Measurements from ENCODE around the gene ARHGAP9.

ARHGAP9 gene

DNA sequence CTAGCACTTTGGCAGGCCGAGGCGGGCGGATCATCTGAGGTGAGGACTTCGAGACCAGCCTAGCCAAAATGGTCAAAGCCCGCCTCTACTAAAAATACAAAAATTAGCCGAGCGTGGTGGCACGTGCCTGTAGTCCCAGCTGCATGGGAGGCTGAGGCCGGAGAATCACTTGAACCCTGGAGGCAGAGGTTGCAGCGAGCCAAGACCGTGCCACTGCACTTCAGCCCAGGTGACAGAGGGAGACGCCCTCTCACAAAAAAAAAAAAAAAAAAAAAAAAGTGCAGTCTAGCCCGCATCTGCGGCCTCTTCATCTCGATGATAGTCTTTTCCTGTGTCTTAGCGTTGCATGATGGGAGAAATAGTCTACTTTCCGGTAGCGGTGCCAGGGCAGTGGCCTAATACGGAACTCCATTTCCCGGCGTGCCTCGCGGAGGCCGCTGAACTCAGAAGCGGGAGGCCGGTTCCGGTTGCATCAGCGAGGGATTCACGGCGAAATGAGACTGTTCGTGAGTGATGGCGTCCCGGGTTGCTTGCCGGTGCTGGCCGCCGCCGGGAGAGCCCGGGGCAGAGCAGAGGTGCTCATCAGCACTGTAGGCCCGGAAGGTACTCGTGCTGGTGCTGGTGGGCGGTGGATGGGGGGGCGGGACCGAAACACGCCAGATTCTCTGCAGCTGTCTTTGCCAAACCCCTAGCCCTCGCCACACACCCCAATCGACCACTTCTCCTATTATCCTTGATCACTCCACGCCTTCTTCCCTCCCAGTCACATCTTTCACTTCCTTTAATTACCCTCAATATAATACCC is 8.1 kb upstream of the ARHGAP9 start, which contains the start of gene MARS1:
TSS of gene MARS1 (plus strand) at position 472 of the 805 bp plus-strand sequence. CDS start at position 495, 23 bp downstream.
- Histone ChIP-seq H3K4me1 (ENCODE audit: control insufficient read depth, insufficient read depth, low read length) (peaks cover 20% of the 10 kb centered on the region), H3K4me3 (ENCODE audit: low read length) (peak within 1 kb of the TSS; percentile 93), H3K27me3 (ENCODE audit: control insufficient read depth, insufficient read depth, low read length) (no peaks in the 10 kb centered on the region), H3K9me3 (replicated peaks; ENCODE audit: low read length) (no peaks in the 10 kb centered on the region), H3K4me2 (ENCODE audit: low read length) (peak within 1 kb of the TSS; percentile 94), H3K9ac (ENCODE audit: low read depth, low read length) (peak within 1 kb of the TSS; percentile 95), H3K36me3 (ENCODE audit: insufficient read depth, low read length) (peaks cover 31% of the 10 kb centered on the region)

DNA sequence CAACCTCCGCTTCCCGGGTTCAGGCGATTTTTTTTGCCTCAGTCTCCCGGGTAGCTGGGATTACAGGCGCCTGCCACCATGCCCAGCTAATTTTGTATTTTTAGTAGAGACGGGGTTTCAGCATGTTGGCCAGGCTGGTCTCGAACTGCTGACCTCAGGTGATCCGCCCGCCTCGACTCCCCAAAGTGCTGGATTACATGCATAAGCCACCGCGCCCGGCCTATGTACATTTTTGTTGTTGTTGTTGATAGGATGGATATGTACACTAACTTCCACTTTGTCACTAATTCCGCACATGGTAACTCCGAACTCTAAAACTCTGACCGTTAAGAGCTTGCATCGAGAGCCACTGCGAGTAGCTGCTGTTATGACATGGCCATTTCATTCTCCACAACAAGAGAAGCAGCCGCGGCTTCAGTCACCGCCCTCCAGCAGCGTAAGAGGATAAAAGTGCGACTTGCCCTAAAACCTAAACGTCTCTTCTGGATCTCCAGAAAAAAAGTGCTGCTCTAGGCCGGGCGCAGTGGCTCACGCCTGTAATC is 7.5 kb upstream of the ARHGAP9 start:
- Histone ChIP-seq H3K4me3 (ENCODE audit: low read length) (peak overlapping the region; percentile 93), H3K4me2 (ENCODE audit: low read length) (peak overlapping the region; percentile 75), H3K9me3 (replicated peaks; ENCODE audit: low read length) (no peaks in the 10 kb centered on the region), H3K4me1 (ENCODE audit: control insufficient read depth, insufficient read depth, low read length) (peaks cover 20% of the 10 kb centered on the region), H3K27me3 (ENCODE audit: control insufficient read depth, insufficient read depth, low read length) (no peaks in the 10 kb centered on the region), H3K36me3 (ENCODE audit: insufficient read depth, low read length) (peaks cover 26% of the 10 kb centered on the region), H3K9ac (ENCODE audit: low read depth, low read length) (peak overlapping the region; percentile 38)

DNA sequence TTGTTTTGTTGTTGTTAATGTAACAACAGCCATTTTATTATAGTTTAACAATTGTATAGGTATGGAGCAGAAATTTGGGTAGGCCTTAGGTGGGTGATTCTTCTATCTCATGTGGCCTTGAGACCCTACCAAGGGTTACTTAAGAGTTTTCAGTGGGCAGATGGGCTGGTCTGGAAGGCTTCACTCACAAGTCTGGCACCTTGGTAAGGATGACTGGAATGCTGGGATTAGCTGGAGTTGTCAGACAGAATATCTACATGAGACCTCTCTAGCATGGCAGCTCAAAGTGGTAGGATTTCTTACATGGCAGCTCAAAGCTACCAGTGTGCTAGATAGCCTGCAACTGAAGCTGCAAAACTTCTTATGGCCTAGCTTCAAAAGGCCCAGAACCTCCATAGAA is 6.0 kb upstream of the ARHGAP9 start:
- peaks cover 14% of the 10 kb centered on the region for H3K36me3 ChIP-seq (ENCODE audit: insufficient read depth, low read length)
- peaks cover 20% of the 10 kb centered on the region for H3K4me1 ChIP-seq (ENCODE audit: control insufficient read depth, insufficient read depth, low read length)
- peaks cover 11% of the 10 kb centered on the region for H3K27me3 ChIP-seq (ENCODE audit: control insufficient read depth, insufficient read depth, low read length)
- no peaks in the 10 kb centered on the region for H3K9me3 ChIP-seq (replicated peaks; ENCODE audit: low read length)
- H3K9ac ChIP-seq (ENCODE audit: low read depth, low read length) = no peak overlapping the region
- no peak overlapping the region for H3K4me2 ChIP-seq (ENCODE audit: low read length)
- no peak overlapping the region for H3K4me3 ChIP-seq (ENCODE audit: low read length)

DNA sequence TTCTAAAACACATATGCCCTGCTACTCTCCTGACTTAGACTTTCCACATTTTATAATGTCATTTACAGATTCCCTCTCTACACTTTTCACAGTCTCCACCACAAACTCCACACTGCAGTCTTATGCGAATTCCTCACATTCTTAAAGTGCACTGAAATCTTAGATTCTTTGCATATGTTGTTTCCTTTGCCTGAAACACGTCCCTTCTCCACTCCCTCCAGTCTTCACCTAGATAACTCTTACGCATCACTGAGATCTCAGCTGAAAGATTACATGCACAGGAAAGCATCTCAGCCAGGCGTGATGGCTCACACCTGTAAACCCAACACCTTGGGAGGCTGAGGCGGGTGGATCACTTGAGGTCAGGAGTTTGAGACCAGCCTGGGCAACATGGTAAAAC is 3.8 kb upstream of the ARHGAP9 start:
- Histone ChIP-seq H3K27me3 (ENCODE audit: control insufficient read depth, insufficient read depth, low read length) (peaks cover 21% of the 10 kb centered on the region), H3K4me2 (ENCODE audit: low read length) (peak overlapping the region; percentile 8), H3K9ac (ENCODE audit: low read depth, low read length) (no peak overlapping the region), H3K4me1 (ENCODE audit: control insufficient read depth, insufficient read depth, low read length) (peaks cover 14% of the 10 kb centered on the region), H3K4me3 (ENCODE audit: low read length) (no peak overlapping the region), H3K9me3 (replicated peaks; ENCODE audit: low read length) (no peaks in the 10 kb centered on the region), H3K36me3 (ENCODE audit: insufficient read depth, low read length) (no peaks in the 10 kb centered on the region)

DNA sequence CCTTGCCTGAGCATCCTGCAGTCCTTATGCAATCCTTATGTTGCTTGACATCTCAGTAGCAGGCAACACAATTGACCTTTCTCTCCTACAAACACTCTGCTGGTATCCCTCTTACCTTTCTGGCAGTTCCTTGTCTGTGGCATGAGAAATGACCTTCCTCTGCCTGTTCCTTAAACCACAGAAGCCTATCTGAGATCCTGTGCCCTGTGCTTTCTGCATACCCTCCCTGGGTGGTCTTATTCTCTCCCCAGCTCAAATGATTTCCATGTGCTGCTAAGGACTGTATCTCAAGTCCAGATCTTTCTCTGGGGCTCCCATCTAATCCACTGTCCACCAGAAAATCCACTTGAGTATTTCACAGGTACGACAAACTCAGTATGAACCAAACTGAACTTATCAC is 2.0 kb upstream of the ARHGAP9 start:
- Histone ChIP-seq H3K36me3 (ENCODE audit: insufficient read depth, low read length) (no peaks in the 10 kb centered on the region), H3K4me1 (ENCODE audit: control insufficient read depth, insufficient read depth, low read length) (peaks cover 9% of the 10 kb centered on the region), H3K27me3 (ENCODE audit: control insufficient read depth, insufficient read depth, low read length) (peaks cover 27% of the 10 kb centered on the region)

DNA sequence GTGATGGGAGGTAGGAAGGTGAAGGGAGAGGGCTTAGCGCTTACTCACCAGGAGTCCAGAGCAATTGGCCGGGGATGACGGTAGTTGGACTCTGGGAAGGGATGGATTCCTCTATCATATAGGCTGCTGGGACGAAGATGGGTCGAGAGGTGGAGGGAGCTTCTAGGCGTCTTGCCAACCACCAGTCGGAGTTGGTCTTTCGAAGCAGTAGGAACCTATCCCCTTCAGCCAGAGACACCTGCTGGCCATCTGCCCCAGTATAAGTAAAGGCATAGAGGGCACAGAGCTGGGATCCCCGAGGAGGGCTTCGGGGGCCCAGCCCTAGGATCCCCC is 657 bp downstream of the ARHGAP9 start:
- peaks cover 14% of the 10 kb centered on the region for H3K4me1 ChIP-seq (ENCODE audit: control insufficient read depth, insufficient read depth, low read length)
- H3K9me3 ChIP-seq (replicated peaks; ENCODE audit: low read length) = no peaks in the 10 kb centered on the region
- no peak overlapping the region for H3K4me2 ChIP-seq (ENCODE audit: low read length)
- H3K4me3 ChIP-seq (ENCODE audit: low read length) = no peak overlapping the region
- H3K27me3 ChIP-seq (ENCODE audit: control insufficient read depth, insufficient read depth, low read length) = peaks cover 53% of the 10 kb centered on the region
- H3K9ac ChIP-seq (ENCODE audit: low read depth, low read length) = no peak overlapping the region
- no peaks in the 10 kb centered on the region for H3K36me3 ChIP-seq (ENCODE audit: insufficient read depth, low read length)

More for the DNA sequence above, 2.0 kb upstream of the ARHGAP9 start:
- H3K9ac ChIP-seq (ENCODE audit: low read depth, low read length) = no peak overlapping the region
- no peaks in the 10 kb centered on the region for H3K9me3 ChIP-seq (replicated peaks; ENCODE audit: low read length)
- H3K4me3 ChIP-seq (ENCODE audit: low read length) = no peak overlapping the region
- no peak overlapping the region for H3K4me2 ChIP-seq (ENCODE audit: low read length)

DNA sequence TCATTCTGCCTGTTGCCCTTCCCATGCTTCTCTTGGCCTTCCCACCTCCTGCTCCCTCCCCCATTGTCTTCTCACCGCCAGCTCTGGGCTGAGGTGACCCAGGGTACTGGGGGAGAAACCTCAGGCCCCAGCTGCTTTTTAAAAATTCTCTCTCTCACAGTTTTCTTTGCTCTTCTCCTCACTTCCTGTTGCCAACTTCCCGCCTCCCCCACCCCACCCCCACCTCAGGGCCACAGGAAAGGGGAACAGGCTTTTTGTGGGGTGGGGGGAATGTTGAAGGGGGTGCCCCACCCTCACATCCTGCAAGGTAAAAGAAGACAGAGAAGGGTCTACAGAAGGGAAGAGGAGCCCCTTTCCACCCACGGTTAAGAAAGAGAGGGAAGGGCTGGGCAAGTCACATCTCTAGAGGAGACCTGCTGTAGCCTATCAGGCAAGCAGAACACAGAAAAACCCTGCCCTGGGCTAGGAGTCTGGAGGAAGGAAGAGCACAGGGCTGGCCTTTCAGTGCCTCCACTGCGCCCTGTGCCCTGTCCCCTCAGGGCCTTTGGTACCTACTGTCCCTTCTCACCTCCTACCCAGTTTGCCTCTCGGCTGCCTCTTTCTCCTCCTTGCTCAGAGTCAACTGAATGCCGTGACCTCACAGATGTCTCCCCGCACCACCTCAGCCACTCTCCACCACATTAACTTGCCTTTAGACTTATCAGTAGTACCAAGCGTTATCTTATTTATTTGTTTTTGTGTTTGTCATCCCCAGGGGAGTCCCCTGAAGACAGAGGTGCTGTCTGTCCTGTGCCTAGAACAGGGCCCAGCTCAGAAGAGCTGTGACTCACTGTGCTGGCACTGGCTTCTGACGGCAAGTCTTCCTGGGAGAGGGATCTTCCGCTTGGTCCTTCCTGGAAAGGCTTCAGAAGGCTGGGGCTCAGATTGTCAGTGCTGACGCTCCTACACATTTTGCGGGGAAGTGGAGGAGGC is 1.7 kb downstream of the ARHGAP9 start:
- peaks cover 61% of the 10 kb centered on the region for H3K27me3 ChIP-seq (ENCODE audit: control insufficient read depth, insufficient read depth, low read length)
- no peaks in the 10 kb centered on the region for H3K9me3 ChIP-seq (replicated peaks; ENCODE audit: low read length)
- no peak overlapping the region for H3K4me2 ChIP-seq (ENCODE audit: low read length)
- H3K36me3 ChIP-seq (ENCODE audit: insufficient read depth, low read length) = no peaks in the 10 kb centered on the region
- no peak overlapping the region for H3K9ac ChIP-seq (ENCODE audit: low read depth, low read length)
- H3K4me1 ChIP-seq (ENCODE audit: control insufficient read depth, insufficient read depth, low read length) = peaks cover 10% of the 10 kb centered on the region
- H3K4me3 ChIP-seq (ENCODE audit: low read length) = no peak overlapping the region

DNA sequence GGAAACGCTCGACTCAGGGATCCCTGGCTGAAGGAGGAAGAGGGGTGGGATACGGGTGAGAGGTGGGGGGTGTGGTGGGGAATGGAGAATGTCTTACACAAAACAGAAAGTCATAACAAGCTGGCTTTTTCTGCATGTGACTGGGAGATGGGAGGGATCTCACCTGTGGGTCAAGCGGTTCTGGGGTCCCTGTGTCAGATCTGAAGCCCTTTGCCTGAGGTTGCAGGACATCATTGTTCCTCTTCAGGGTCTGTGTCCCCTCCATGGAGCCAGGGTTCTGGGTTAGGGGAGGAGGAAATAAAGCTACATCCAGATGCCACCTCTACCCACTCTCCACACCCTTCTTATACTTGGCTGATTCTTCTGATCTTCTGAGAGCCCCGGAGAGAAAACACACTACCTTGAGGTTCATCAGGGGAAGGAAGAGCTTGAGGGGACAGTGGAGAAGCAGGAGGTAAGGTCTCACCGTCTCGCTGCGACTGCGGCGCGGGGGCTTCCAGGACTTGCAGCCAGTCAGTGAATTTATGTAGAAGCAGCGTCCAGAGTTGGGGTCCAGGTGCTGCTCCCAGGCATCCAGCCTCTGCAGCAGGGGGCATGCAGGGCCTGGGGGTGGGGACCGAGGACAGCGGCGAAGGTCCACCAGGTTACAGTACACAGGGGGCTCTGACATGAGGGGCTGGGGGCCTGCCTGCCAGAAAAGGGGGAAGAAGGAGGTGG is 2.5 kb downstream of the ARHGAP9 start:
- peaks cover 10% of the 10 kb centered on the region for H3K4me1 ChIP-seq (ENCODE audit: control insufficient read depth, insufficient read depth, low read length)
- peaks cover 69% of the 10 kb centered on the region for H3K27me3 ChIP-seq (ENCODE audit: control insufficient read depth, insufficient read depth, low read length)
- no peak overlapping the region for H3K4me3 ChIP-seq (ENCODE audit: low read length)
- H3K4me2 ChIP-seq (ENCODE audit: low read length) = no peak overlapping the region
- no peaks in the 10 kb centered on the region for H3K9me3 ChIP-seq (replicated peaks; ENCODE audit: low read length)
- no peaks in the 10 kb centered on the region for H3K36me3 ChIP-seq (ENCODE audit: insufficient read depth, low read length)
- no peak overlapping the region for H3K9ac ChIP-seq (ENCODE audit: low read depth, low read length)

DNA sequence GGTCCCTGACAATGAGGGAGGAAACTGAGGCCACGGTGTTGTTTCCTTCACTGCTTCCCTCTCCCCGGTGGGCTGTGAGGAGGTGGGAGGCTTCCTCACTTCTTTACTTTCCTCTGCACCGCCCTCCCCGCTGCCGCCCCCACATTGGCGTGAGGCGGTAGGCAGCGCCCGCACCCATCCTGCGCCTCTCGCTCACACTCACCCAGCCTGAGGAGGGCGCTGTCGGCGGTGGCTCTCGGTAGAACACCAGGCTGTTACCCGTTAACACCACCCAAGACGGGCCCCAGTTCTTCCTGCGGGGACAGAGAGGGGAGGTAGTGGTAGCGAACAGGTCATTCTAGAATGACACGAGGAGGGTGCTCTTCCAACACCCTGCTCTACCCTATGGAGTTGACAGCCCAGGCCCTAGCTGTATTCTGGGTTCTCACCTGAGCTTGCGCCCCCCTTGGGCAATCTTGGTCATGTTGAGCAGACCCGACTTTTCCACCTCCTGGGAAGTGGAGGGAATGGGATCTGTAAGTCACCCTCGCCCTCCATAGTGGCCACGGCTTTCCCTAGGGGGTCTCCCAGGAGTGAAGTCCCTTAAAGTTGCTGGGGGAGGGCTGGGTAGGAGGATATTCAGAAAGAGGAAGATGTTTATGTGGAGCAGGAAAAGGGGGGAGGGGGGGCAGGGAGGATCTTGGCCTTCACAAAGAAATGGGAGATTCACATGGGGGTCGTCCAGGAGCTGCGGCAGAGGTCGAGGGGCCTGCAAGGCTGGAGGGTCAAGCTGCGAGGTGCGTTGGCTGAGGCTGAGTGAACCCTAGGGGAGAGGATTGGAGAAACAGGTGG is 3.3 kb downstream of the ARHGAP9 start:
- Histone ChIP-seq H3K9me3 (replicated peaks; ENCODE audit: low read length) (no peaks in the 10 kb centered on the region), H3K9ac (ENCODE audit: low read depth, low read length) (no peak overlapping the region), H3K4me3 (ENCODE audit: low read length) (peak overlapping the region; percentile 14), H3K4me2 (ENCODE audit: low read length) (peak overlapping the region; percentile 33), H3K4me1 (ENCODE audit: control insufficient read depth, insufficient read depth, low read length) (peaks cover 10% of the 10 kb centered on the region), H3K27me3 (ENCODE audit: control insufficient read depth, insufficient read depth, low read length) (peaks cover 71% of the 10 kb centered on the region), H3K36me3 (ENCODE audit: insufficient read depth, low read length) (no peaks in the 10 kb centered on the region)

DNA sequence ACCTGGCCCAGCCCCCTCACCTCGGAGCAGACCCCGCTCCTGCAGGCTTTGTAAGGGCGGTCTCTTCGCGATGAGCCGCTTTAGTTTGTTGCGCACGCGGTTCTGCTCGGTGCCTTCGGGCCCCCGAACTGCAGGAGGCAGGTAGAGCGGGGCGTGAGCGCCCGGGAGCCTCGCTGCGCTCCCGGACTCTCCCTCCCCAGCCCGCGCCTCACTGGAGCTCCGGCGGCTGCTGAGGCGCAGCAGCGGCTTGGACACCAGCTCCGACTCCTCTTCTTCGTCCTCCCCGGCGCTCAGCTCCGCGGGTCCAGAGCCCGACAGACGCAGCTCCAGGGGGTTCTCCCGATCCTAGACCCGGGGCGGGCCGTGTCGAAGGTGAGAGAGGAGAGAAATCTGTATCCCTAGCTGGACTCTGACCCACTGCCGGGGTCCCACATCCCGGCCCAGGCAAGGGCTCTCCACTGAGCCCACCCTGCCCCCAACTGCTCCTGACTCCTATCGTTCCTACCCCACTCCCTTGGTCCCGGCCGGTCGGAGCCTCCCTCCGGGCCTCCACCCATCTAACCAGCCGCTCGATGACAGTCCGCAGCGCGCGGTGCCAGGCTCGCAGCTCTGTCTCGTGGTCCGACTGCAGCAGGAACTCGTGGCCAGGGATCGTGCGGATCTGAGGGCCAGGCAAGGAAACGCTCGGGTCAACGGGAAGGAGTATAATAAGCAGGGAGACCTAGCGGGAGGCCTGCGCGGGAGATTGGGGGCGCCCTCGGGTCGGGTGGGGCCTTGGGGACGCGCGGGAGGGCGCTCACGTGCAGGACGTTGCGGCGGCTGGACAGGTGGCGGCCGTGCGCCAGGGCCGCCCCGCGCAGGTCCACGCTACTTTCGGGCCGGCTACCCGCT is 4.2 kb downstream of the ARHGAP9 start:
- no peaks in the 10 kb centered on the region for H3K36me3 ChIP-seq (ENCODE audit: insufficient read depth, low read length)
- H3K9ac ChIP-seq (ENCODE audit: low read depth, low read length) = no peak overlapping the region
- H3K9me3 ChIP-seq (replicated peaks; ENCODE audit: low read length) = no peaks in the 10 kb centered on the region
- H3K4me2 ChIP-seq (ENCODE audit: low read length) = peak overlapping the region; percentile 33
- peak overlapping the region; percentile 14 for H3K4me3 ChIP-seq (ENCODE audit: low read length)
- peaks cover 10% of the 10 kb centered on the region for H3K4me1 ChIP-seq (ENCODE audit: control insufficient read depth, insufficient read depth, low read length)
- peaks cover 67% of the 10 kb centered on the region for H3K27me3 ChIP-seq (ENCODE audit: control insufficient read depth, insufficient read depth, low read length)

Data from skeletal muscle satellite cell (primary cell).